HG03139 (cell line): ENCODE data around the gene AARSD1.
"Not testable (repeated sequence)": the region's sequence is repeated elsewhere in the genome, so short reads cannot be mapped to it uniquely, and the experiment has no call there.

Experiments
- ATAC-seq: cut with Tn5 transposase; IDR thresholded peaks from one replicate; pipeline ENCODE4 v1.9.1; 2021; ENCODE audit not compliant: unreplicated experiment

Gene AARSD1, protein sequence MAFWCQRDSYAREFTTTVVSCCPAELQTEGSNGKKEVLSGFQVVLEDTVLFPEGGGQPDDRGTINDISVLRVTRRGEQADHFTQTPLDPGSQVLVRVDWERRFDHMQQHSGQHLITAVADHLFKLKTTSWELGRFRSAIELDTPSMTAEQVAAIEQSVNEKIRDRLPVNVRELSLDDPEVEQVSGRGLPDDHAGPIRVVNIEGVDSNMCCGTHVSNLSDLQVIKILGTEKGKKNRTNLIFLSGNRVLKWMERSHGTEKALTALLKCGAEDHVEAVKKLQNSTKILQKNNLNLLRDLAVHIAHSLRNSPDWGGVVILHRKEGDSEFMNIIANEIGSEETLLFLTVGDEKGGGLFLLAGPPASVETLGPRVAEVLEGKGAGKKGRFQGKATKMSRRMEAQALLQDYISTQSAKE

DNA sequence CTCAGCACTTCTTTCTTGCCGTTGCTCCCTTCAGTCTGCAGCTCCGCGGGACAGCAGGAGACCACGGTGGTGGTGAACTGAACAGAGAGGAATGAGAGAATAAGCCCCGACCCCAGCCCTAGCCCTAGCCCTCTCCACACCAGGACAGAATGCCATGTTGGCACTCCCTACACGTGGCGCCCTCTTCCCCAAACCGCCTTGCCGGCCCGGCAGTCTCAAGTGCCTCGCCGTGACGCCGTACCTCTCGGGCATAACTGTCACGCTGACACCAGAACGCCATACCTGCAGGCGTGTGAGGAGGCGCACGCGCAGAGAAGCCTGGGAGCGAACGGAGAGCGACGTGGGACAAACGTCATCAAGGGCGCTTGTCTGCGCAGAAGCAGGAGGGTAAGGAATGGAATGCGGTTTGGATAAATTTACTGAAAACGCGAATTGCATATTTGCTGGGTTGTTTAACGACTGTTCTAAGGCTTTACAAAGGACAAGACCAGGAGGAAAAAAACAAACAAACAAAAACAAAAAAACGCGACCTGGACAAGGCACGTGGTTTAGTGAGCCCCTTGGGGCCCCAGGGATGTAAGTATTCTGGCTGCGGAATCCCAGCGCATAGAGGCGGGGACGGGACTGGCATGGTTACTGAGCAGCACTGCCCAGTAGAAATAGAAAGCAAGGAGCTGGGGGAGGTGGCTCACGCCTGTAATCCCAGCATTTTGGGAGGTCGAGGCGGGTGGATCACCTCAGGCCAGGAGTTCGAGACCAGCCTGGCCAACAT lies at the start of gene AARSD1:
TSS of gene AARSD1 (minus strand) at position 294 of the 772 bp plus-strand sequence. CDS start at position 280, 14 bp downstream.
- peak; percentile 84 for ATAC-seq

DNA sequence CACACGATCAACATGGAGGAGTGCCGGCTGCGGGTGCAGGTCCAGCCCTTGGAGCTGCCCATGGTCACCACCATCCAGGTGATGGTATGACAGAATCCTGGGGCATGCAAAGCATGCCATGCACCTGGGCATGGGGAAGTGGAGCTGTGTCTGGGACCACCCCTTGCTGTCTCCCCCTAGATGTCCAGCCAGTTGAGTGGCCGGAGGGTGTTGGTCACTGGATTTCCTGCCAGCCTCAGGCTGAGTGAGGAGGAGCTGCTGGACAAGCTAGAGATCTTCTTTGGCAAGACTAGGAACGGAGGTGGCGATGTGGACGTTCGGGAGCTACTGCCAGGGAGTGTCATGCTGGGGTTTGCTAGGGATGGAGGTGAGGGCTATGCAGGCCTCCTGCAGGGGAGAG lies 49.0 kb upstream of the AARSD1 start:
- ATAC-seq, result no peak

DNA sequence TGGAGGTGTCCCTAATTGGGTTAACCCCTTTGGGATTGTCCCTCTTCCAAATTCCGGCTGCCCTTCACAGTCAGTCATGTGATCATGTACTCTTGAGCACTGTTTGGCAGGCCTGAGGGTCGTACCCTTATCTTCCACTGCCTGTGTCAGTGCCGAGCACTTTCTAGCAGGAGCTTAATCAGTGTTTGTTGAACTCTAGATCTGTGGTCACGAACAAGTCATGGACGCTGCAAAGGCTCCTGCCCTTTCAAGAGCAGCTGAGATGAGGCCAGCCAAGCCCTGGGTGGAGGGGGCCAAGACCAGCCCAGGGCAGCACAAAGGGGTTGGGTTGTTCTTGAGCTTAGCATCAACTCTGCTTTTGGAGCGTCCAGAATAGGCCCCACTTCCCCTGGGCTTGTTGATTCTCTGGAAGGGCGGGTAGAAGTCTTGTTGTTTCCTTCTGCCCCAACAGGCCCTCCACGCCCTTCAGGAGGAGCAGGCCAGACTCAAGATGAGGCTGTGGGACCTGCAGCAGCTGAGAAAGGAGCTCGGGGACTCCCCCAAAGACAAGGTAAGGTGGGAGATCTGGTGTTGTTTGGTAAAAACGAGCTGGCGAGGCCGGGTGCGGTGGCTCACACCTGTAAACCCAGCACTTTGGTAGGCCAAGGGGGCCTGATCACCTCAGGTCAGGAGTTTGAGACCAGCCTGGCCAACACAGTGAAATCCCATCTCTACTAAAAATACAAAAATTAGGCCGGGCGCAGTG lies 47.6 kb upstream of the AARSD1 start:
- ATAC-seq, result no peak

DNA sequence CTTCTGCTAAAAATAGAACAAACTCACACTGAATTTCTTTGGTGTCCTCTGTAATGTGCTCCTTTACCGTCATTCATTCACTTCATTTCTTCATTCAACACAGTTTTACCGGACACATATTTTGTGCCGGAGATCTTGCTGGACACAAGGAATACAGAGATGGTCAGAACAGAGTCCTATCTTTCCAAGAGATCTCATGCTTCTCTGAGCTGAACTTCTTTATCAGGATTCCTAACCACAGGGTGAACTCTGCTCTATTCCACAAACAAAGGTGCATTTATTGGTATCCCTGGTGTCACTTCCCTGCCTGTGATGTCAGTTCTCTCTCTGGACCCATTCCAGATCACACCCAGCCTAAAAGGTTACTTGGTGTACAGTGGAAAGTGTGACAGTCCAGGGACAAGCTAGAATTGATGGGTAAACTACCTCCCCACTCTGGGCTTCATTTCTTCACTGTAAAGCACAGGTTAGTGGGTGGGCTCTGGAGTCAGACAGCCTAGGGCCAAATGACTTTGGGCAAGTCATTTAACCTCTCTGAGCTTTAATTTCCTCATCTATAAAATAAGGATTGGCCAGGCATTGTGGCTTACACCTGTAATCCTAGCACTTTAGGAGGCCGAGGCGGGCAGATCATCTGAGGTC lies 46.5 kb upstream of the AARSD1 start:
- ATAC-seq, result no peak

DNA sequence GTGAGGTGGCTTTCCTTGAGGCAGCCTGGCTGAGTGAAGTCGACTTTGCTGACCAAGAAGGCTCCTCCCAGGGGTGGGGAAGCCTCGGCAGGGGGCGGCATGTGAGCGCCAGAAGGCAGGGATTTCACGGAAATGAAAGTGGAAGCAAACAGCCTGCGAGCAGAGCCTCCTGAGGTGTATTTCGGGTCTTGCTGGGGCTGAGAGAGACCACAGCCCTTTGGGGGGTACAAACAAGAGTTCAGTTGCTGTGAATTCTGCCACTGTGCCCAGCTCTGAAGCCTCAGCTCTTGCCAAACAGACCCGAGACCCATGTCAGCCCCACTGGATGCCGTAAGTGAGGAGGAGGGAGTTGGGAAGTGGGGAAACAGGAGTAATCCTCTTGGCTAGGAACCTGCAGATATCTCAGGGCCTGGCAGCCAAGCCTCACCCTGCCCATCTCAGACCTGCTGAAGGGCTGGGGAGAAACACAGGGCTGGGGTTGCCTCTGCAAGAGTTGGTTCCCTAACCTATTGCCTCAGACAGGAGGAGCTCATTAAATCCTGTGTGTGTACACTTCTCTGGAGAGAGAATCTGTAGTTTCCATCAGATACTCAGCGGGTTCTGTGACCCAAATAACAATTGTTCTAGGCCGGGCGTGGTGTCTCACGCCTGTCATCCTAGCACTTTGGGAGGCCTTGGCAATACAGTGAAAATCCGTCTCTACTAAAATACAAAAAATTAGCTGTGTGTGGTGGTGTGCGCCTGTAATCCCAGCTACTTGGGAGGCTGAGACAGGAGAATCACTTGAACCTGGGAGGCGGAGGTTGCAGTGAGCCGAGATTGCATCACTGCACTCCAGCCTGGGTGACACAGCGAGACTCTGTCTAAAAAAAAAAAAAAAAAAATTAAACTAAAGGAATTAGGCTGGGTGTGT lies 42.6 kb upstream of the AARSD1 start, which contains the start of gene IFI35:
TSS of gene IFI35 (plus strand) at position 146 of the 913 bp plus-strand sequence. CDS start at position 310, 164 bp downstream.
- no peak for ATAC-seq

DNA sequence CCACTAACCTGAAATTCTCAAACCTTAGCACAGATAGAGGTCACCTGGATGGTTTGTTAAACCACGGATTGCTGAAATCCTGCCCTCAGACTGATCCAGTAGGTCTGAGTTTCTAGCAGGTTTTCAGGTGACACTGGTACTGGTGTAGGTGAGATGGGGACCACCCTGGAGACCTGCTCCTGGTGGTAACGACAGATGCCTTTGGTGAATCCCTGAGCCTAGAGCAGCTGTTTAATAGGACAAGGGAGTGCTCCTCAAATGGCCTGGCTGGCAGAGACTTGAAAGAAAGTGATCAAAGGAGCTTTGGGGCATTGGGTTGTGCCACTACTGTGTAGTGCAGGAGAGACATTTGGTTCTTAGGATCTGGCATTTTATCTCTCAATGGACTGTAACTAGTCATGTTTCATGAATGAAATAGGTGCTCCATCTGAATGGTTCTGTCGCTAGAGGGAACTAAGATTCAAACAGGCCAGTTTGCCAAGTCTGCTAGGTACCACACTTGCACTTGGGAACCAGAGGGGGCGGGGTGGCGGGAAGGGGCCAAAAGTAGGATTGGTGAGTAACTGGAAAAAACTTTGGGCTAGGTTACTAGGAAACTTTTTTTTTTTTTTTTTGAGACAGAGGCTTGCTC lies 39.4 kb upstream of the AARSD1 start:
- no peak for ATAC-seq

DNA sequence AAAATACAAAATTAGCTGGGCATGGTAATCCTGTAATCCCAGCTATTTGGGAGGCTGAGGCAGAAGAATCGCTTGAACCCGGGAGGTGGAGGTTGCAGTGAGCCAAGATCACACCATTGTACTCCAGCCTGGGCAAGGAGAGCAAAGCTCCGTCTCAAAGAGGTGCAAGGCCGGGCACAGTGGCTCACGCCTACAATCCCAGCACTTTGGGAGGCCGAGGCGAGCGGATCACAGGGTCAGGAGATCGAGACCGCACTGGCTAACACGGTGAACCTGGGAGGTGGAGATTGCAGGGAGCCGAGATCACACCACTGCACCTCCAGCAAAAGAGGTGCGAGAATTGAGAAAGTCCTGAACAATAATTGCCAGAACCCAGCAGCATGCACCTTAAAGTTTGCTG lies 36.6 kb upstream of the AARSD1 start:
- ATAC-seq, result not testable (repeated sequence)

DNA sequence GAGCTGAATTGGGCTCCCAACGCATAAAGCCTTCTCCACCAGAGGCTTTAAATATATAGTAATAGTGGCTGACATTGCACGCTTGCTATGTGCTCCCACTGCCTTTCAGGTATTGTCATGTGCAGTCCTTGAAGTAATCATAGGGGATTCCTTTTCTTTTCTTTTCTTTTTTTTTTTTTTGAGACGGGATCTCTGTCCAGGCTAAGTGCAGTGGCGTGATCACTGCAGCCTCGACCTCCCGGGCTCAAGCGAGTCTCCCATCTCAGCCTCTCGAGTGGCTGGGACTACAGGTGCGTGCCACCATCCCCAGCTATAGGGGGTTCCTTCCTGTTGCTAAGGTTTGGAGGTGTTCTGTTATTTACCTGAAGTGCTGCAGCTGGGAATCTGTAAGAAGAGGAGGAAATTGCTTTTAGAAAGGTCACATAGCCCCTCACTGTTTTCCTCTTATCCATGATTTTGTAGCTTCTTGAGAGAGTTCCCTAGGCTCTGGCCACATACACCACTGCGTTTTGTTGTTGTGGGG lies 34.8 kb upstream of the AARSD1 start:
- ATAC-seq, result no peak

DNA sequence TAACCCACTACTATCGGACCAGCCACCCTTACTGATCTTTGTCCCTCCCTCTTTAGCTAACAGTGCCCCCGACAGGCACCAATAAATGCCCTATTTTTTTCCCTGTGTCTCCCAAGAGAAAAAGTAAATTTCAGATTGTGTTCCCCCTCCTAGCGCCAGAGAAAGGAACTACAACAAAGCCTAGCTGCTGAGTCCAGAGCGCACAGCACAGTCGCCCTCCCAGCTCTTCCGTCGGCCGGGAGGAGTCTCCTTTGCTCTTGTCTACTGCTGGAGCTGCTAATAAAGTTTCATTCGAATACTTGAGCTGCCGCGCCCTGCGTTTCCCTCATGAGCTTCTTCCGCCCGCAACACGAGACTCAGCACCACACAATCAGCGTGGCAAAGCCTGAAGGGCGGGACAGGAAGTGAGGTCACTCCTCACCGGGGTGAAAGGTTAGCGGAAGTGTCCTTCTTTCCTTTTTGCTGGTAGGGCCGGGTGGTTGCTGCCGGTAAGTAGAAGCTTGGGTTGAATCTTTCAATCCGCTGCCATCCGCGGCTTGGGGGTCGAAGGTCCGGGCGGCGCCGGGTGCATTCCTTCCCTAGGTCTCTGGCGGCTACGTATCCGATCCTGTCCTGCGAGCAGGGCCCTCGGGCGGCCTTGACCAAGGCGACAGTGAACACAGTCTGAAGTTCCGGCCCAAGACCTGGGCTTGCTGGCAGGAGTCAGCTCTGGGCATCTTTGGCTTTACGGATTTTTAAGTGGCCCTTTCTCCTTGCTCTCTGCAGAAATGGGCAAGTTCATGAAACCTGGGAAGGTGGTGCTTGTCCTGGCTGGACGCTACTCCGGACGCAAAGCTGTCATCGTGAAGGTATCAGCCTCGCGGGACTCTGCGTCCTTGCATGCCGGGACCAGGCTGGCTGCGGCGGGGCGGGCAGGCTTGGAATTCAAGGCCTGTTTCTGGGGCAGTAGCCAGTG lies 34.0 kb upstream of the AARSD1 start, which contains the start of gene RPL27:
TSS of gene RPL27 (plus strand) at position 436 of the 955 bp plus-strand sequence. CDS start at position 768, 332 bp downstream.
- peak; percentile 89 for ATAC-seq

DNA sequence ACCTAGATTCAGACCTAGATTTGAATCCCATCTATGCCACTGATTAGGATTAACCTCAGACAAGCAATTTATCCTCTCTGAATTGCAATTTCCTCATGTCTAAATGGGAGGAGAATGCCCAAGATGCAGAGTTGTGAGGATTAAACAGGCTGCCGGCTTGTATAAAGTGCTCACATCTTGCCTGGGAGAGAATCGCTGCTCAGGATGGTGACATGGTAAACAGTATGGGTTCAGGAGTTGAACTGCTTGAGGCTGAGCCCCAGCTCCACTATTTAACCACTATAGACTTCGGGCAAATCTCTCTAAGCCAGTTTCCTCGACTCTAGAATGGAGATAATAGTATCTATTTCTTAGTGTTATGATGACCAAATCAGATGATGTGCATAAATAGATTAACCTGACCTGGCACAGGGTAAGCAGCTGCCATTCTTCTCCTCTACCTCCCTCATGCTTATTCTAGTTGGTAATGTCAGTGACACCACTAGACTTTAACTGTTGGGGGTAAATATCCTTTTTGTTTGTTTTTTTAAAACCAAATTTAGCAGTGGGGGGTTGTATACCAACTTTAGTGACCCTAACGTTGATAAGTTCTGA lies 33.2 kb upstream of the AARSD1 start:
- ATAC-seq, result no peak

DNA sequence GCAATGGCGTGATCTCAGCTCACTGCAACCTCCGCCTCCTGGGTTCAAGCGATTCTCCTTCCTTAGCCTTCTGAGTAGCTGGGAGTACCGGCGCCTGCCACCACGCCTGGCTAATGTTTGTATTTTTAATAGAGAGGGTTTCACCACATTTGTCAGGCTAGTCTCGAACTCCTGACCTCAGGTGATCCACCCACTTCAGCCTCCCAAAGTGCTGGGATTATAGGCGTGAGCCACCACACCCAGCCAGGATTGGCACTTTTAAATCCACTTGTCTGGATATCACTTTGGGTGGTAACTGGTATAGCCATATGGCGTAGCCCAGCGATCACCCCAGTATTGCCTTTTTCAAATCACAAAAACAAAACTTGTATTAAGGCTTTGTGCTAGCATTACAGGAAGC lies 29.7 kb upstream of the AARSD1 start:
- ATAC-seq, result not testable (repeated sequence)

DNA sequence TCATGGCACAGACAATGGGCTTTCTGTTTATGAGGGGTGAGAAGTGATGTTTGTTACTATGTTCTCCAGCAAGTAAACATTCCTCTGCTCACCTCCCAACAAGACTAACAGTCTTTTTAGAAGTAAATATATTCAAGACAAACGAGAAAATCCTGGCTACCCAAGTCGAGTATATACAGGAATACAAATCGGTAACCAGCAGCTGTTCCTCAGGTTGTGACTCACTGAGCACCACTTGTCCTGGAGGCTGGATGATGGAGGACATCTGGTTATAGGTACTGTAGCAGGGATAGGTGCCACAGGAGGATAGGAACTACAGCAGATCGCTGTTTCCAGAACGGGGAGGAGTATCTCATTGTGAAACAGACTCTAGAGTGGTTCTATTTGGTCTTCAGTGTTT lies 28.6 kb upstream of the AARSD1 start:
- no peak for ATAC-seq

DNA sequence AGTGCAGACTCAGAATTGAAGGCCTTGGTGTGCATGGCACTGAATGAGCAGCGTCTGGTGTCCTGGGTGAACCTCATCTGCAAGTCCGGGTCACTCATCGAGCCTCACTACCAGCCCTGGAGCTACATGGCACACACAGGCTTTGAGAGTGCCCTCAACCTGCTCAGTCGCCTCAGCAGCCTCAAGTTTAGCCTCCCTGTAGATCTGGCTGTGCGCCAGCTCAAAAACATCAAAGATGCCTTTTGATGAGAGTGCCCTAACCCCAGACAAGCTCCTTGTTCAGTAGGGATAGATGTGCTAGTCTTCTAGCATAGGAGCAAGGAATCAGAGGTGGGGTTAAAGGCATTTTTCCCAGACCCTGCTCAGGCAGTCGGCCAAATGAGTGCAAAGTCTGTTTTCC lies 27.2 kb upstream of the AARSD1 start:
- ATAC-seq, result no peak

DNA sequence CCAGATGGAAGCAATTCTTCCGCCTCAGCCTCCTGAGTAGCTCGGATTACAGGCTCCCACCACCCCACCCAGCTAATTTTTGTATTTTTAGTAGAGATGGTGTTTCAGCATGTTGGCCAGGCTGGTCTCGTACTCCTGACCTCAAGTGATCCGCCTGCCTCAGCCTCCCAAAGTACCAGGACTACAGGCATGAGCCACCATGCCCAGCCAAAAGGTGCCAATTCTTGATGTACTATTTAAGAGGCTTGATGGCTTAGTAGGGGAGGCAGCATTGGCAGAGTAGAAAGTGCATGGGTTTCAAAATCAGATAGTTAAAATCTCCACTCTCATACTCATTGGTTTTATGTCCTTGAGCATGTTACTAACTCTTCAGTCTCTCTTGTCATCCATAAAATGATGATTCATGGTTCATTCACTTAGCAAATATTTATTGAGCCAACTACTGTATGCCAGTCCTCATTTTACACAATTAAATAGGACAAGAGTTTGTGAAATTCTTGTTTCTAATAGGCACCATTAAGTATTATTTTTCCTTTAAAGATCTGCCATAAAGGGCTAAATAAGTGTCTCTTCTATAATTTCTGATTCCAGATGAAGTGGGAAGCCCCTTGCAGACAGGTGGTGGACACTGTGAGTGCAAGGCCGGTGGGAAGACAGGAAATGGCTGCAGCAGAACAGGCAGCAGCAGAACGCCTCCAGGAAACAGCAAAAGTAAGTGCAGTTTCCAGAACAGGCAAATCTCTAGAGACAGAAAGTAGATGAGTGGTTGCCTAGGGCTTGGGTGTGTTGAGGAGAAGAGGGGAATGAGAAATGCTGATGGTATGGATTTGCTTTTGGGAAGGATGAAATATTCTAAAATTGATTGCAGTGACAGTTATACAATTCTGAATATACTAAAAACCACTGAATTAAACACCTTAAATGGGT lies 25.7 kb upstream of the AARSD1 start:
- ATAC-seq, result no peak

DNA sequence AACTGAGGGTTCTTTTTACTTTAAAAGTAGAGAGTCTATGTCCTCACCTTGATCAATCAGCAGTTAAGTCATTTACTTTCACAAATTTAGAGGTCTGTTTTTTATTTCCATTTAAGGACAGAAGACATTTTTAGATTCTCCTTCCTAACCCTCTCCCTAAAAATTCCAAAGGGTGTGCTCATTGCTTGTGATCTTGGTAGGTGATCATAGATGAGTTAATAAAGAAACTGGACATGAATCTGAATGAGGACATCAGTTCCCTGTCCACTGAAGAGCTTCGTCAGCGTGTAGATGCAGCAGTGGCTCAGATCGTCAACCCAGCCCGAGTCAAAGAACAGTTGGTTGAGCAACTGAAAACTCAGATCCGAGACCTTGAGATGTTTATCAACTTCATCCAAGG lies 24.9 kb upstream of the AARSD1 start:
- ATAC-seq, result no peak

DNA sequence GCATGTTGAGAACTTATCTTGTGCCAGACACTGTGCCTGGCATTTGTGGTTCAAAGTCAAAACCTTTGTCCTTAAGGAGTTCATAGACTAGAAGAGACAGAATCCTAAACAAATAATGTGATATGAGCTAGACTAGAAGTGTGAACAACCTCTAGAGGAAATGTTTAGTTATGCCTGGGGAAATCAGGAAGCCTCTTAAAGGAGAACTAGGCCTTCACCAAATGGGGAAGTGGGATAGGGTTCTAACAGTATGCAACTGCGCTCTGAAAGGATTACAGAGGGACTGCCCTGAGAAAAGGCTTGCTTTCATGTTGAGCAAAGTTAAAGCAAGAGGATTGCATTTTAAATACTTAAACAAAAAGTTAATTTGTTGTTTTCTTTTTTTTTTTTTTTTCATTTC lies 21.0 kb upstream of the AARSD1 start:
- ATAC-seq, result no peak
